Measurements from ENCODE around the gene TMEM92.

GRCh38 chr17:50314456-50315011, 40.3 kb downstream of the TMEM92 start:
- no peak for TF ChIP-seq POLR2A (IDR thresholded peaks at IDR 0.05)
- TF ChIP-seq, protein P1, sequence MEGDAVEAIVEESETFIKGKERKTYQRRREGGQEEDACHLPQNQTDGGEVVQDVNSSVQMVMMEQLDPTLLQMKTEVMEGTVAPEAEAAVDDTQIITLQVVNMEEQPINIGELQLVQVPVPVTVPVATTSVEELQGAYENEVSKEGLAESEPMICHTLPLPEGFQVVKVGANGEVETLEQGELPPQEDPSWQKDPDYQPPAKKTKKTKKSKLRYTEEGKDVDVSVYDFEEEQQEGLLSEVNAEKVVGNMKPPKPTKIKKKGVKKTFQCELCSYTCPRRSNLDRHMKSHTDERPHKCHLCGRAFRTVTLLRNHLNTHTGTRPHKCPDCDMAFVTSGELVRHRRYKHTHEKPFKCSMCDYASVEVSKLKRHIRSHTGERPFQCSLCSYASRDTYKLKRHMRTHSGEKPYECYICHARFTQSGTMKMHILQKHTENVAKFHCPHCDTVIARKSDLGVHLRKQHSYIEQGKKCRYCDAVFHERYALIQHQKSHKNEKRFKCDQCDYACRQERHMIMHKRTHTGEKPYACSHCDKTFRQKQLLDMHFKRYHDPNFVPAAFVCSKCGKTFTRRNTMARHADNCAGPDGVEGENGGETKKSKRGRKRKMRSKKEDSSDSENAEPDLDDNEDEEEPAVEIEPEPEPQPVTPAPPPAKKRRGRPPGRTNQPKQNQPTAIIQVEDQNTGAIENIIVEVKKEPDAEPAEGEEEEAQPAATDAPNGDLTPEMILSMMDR (IDR thresholded peaks at IDR 0.05), result no peak

All from breast epithelium (tissue), 3 donors.